Hematopoietic multipotent progenitor cell treated with erythropoietin and hydrocortisone succinate and interleukin-3 and kit ligand, for 15 days (in vitro differentiated cells): ENCODE data around the gene FBXW5.

Experiments
- DNase-seq: peaks from one replicate; pipeline ENCODE4 v3.0.0-alpha.2; 2015; ENCODE audit warnings: low spot score

FBXW5 gene

DNA sequence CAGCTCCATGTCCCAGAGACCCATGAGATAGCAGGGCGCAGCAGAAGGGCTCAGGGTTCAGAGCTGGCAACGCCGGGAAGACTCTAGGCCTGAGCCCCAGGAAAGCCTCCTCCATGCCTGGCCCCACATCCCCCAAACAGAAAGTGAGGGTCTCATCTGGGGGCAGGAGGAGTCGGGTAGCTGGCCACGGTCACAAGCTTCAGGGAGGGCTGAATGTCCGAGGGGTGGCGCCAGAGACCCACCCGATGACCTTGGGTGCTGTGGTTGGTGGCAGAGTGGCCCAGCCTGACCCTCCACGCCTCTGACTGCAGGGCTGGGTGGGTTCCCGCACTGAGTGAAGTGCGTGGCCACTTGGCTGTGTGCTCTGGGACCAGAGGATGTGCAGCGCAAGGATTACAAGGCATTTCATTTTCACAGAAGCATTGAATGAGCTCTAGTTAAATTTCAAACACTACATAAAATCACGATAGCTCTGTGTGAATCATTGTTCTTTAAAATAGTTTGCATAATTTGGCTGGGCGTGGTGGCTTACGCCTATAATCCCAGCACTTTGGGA, 3.5 kb upstream of the FBXW5 start:
- DNase-seq, result no peak

DNA sequence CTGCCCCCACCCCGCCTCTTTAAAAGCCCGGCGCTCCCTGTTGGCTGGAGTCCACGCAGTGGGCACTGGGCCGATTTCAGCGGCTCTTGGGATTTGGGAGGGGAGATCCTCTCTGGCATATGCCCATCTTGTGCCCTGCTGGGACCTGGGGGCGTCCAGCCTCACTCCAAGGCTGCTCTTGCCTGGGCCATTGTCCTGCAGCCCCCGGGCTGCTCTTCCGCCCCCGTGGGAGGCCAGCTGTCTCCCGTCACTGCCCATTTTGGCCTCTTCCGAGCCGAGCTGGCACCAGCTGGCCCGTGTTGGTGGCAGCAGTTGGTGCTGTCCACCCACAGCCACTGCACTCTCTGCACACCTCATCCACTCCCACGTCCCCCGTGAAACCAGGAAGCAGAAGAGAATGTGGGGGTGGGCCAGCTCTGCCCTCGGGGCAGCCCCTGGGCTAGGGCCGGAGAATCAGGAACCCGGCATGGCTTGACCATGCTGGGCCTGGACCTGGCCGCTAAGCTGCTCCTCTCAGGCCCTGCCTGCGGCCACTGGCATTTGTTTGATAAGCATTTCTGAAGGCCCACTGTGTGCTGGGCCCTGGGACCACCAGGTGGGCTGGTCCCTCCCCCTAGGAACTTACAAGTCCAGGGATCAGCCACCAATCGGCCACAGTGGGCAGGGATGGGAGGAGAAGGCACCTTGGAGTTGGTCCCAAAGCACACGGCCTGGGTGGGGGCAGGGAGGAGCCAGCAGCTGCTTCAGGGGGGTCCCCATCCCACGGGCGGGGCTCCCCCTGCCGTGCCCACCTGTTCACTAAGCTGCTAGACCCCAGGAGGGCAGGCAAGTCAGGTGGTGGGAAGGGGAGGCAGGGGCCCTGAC, 2.7 kb upstream of the FBXW5 start:
- DNase-seq, result no peak

DNA sequence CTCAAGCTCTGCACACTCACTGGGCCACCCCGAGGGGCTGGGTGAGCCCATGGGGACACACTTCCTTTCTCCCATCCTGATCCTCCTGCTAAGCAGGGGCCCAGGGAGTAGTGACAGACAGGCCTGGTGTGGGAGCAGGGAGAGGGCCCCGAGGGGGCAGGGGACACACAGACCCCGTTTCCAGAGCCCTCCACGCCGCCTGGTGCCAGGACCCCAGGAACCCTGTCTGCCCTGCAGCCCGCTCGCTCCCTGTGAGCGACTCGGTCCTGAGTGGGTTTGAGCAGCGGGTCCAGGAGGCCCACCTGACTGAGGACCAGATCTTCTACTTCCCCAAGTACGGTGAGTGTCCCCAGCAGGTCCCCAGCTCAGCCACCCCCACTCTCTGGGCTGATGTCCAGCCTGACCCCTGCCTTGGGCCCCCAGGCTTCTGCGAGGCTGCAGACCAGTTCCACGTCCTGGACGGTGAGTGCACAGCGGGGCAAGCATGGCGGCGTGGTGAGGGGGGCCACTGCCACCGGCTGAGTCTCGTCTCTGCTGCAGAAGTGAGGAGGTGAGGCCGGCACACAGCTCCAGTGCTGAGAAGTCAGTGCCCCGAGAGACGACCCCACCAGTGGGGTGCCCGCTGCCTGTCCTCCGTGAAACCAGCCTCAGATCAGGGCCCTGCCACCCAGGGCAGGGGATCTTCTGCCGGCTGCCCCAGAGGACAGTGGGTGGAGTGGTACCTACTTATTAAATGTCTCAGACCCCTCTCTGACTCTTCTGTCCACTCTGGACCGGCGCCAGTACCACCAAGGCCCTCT, 1.9 kb upstream of the FBXW5 start:
- no peak for DNase-seq

DNA sequence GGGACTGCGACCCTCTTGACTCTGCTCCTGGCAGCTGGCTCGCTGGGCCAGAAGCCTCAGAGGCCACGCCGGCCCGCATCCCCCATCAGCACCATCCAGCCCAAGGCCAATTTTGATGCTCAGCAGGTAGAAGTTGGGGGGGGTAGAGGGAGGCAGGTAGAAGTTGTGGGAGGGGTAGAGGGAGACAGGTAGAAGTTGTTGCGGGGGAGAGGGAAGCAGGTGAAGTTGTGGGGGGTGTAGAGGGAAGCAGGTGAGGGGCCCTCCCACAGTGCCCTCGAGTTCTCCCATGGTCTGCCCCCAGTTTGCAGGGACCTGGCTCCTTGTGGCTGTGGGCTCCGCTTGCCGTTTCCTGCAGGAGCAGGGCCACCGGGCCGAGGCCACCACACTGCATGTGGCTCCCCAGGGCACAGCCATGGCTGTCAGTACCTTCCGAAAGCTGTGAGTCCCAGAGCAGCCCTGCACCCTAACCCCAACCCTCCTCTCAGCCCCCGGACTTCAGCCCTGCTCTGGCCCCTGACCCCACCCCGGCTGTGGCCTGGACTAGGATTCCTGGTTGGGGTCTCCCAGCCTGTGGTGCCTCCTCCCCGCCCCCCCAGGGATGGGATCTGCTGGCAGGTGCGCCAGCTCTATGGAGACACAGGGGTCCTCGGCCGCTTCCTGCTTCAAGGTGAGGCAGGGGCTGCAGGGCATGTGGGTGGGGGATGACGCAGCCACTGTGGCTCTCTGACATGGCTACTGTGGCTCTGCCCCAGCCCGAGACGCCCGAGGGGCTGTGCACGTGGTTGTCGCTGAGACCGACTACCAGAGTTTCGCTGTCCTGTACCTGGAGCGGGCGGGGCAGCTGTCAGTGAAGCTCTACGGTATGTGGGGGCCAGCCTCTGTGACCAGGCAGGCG, 1.0 kb upstream of the FBXW5 start:
- DNase-seq, result no peak

DNA sequence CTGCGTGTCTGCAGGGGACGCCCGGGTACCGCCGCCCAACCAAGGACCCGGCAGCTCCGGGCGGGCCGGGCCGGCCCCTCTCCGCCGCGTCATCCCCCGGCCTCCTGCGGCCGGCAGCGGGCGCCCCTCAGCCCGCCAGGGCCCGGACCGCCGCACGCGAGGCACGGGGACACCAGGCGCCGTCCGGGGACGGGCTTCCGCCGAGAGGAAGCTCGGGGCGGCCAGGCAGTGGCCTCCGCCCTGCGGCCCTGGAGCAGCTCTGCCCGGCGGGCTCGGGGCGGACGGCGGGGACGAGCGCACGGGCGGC, 373 bp downstream of the FBXW5 start:
- DNase-seq, result no peak

DNA sequence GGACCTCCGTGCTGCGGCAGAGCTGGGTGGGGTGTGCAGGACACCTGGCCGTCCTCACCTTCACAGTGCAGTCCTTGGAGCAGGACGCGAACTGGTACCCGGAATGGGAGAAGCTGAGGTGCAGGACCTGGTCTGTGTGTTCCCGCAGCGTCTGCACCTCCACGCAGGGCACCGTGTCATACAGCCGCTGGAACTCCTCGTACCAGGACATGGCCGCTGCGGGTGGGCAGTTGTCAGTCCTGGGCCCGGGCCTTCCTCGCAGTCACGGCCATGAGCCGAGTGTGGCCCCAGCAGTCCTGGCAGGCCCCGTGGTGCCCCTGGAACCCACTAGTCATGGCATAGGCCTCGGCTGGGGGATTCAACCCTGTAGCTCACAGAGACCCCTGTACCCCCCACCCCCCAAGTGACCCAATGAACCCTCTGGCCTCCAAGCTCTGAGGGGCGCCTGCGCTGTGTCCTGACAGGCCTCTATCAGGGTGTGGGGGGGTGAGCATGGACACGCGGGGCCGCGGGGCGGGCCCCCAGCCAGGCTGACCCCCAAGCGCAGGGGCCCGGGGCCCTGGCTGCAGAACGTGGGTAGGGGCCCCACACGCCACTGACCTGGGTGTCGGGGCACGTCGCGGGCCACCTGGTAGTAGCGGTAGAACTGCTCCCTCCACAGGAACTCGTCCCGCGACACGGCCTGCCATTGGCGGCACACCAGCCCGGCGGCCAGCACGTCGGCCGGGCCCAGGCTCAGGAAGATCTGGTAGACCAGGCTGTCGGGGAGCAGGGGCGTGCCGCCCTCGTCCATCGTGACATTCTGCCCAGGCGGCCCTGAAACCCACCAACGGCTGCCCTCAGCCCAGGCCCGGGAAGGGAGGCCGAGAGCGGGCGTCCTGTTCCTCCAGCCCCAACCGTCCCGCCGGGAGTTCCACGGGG, 987 bp downstream of the FBXW5 start:
- DNase-seq, result no peak

DNA sequence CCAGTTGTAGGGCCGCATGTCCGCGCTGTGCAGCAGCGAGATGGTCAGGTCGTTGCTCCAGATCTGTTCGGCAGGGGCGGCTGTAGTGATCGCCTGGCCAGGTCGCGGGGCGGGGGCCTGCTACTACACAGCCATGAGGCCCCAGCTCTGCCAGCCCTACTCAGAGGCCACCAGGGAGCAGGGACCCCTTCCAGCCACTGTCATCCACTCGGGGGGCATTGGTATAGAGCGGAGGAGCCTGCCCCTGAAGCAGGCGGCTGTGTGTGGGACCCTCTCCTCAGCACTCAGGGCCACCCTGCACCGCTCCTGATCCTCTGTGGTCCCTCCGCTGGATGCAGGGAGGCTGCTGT, 1.7 kb downstream of the FBXW5 start:
- no peak for DNase-seq

DNA sequence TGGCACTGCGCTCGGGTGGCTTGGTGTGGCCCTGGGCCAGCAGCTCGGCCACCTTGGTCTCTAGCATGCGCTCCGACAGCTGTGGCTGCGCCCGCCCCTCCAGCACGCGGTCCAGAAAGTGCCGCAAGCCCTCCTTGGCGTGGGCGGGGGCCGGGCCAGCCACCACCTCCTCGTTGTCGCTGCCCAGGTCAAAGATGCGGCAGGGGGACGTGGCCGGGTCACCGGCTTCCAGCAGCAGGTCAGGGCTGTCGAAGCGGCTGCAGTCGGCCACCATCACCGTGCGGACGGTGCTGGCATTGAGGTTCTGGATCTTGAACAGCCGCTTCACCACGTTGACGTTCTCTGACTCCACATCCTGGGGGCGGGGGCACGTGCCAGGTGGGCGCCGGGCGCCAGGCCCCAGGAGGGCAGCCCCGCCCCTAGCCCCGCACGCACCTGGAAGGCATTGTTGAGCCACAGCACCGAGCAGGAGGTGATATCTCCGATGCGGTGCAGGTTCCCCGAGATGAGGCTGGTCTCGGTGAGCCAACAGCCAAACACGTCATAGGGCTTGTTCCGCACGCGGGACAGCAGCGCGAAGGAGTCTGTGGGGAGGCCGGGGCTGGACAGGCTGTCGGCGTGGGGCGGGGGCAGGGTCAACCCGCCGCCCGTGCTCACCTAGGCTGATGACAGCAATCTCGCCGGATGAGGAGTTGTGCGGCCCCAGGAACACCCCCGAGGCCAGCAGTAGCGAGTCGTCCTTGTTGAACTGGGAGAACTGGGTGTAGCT, 2.2 kb downstream of the FBXW5 start:
- DNase-seq, result no peak

DNA sequence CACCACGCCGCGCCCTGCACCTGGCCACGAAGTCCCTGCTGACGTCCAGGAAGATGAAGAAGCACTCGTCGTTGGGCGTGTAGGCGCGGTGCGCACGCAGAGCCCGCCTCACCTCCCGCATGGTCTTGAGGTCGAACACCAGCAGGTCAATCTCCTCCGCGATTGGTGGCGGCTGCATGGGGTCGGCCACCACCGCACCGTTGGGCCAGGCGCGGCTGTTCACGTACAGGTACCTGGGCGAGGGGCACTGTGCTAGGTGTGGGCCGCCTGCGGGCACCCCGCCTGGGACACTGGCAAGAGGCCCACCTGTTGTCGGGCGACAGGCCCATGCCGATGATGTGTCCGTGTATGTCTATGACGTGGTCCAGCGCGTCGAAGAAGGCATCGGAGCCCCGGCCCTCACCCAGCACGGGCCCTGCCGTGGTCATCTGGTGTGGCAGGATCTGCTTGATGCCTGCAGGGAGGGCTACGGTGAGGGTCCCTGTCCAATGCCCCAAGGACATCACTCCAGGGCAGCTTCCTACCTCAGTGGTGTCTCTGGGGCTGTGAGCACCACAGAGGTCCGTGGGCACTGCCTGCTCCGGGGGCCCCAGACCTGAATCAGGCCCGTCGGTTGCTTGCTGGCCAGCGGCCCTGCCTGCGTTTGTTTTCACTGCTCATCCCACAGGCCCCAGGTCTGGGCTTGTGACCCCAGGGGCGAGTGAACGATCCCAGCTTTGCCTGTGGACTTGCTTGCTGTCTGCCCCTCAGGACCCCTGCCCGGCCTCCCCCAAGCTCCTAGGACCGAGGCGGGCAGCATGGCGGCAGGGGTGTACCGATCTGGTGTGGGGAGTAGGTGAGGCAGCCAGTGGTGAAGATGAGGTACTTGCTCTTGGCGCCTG, 3.1 kb downstream of the FBXW5 start:
- DNase-seq, result no peak

DNA sequence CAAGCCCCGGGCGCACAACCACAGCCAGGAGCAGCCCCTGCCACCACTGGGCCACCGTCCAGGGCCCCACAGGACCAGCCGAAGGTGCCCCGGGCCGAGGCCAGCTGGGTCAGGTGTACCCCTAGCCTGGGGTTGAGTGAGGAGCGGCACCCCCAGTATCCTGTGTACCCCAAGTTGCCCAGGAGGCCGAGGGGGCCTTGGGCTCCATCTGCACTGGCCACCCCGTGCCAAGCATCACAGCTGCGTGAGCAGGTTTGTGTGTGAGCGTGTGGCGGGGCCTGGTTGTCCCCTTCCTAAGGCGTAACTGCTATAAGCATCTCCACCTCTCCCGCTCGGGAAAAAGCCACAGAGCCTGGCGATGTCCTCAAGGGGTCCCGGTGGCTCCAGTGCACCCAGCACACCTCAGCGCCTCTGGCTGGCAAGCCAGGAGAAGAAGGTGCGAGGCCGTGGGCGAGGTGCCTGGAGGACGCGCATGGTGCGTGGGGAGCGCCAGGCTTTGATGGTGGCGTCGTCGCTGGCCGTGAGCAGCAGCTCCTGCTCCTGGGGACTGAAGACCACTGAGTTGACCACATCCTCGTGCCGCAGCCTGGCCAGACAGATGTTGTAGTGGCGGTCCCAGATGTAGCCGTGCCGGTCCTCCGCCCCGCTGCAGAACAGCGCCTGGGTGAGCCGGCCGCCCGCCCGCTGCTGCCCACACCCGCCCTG, 3.9 kb downstream of the FBXW5 start:
- DNase-seq, result no peak

DNA sequence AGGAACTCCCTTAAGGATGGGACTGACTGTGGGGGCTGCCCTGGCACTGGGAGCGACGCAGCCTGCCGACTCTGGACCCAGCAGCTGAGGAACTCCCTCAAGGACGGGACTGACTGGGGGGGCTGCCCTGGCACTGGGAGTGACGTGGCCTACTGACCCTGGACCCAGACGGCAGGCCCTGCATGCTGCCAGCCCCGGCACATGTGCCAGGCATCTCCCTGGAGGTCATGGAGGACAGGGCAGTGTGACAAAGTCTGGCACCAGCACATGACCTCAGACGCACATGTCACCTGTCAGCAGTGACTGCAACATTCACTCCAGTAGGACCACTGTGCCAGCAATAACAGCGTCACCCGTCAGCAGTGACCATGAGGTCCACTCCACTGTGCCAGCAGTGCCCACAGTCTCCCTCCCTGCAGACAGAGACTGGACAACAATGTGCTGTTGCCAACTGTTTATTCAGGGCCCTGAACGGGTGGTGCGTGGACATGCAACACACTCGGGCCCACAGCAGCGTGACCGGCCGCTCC, 4.5 kb downstream of the FBXW5 start:
- DNase-seq, result no peak

DNA sequence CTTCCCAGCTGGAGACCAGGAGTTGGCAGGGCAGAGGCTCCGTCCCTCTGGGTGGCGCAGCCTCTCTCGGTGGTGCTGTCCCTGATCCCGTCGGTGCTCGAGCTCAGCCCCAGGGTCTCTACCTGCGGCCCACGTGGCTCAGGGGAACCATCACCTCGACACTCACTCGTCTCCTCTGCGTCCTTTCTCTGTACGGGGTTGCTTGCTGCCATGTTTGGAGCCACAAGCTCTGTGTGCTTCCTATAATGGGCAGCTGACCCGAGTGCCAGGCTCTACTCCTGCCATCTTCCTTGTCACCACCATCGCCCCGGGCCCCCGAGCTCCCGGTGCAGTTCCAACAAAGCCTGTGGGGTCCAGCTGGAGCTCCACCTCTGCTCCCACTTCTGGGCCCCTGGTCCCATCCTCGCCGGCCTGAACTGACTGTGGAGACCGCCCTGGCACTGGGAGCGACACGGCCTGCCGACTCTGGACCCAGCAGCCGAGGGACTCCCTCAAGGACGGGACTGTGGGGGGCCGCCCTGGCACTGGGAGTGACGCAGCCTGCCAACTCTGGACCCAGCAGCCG, 5.0 kb downstream of the FBXW5 start:
- no peak for DNase-seq

DNA sequence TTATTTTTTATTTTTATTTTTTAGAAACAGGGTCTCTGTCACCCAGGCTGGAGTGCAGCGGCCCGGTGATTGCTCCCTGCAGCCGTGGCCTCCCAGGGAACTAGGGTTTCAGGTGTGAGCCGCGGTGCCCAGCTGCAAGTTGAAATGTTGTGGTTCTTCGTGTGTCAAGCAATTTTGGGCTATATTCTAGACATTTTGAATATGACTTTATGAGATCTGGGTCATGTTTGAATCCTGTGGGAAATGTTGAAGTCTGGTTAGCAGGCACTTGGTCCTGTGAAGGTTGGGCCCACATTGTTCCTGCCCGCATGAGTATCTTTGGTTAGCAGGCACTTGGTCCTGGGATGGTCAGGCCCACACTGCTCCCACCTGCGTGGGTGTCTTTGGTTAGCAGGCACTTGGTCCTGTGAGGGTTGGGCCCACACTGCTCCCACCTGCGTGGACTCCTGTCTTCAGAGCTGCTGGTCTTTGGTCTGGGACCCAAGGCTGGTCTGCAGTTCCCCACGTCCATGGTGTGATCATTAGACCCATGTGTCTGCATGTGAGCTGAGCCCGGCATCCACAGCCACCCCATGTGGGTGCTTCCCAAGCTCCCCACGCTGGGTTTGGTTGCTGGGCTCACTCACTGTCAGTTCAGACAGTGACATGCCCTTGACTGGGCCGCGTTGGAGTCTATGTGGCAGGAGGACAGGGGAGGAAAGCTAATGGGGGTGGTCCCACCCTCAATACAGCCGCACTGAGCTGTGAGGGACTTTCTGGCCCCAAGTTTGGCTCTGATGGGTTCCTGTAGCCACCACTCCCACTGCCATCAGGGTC, 7.1 kb downstream of the FBXW5 start:
- DNase-seq, result no peak

DNA sequence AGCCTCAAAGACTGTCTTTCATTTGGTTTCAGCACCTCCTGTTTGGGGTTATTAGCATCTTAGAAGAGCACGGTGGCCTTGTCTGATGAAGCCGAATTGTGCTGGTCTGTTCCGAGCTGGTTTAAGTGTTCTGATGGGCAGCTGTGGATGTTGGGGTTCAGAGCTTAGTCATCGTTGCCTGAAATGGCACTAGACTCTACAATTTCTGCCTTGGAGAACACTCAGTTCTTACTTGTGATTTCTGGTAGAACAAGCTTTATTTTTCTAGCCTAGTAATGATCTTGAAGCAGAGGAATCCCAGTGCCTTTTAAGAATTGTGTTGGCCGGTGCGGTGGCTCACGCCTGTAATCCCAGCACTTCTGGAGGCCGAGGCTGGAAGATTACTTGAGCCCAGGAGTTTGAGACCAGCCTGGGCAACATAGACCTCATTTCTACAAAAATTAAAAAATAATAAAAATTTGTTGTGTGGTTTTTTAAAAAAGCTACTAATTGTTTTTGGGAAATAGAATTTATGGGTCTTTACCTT, 7.8 kb downstream of the FBXW5 start:
- no peak for DNase-seq

DNA sequence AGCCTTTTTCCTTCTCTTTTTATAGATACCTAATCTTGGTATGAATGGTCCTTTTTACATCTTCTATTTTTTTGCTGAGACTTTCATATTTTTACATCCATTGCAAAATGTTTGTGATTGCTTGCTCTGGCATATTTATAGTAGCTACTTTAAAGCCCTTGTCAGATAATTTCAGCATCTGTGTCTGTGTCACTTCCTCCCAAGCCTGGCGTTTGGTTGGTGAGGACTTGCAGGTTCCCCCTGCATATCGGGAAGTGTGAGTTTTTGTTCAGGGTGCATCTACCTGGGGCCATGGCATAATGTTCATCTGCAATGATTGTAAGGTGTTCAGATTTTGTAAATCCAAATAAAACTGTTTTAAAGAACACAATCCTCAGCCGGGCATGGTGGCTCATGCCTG, 8.9 kb downstream of the FBXW5 start:
- no peak for DNase-seq

DNA sequence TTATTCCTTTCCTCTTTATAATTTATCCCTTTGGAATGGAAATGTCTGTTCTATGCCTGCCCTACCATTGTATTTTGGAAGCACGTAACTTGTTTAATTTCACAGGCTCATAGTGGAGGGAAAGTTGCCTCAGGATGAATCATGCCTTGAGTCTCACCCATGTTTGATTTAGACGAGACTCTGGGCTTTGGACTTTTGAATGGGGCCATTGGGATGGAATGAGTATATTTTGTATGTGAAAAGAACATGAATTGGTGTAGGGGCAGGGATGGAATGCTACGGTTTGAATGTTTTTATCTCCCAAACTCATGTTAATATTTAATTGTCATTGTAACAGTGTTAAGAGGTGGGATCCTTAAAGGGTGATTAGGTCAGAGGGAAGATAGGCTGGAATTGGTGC, 10.3 kb downstream of the FBXW5 start:
- DNase-seq, result no peak

DNA sequence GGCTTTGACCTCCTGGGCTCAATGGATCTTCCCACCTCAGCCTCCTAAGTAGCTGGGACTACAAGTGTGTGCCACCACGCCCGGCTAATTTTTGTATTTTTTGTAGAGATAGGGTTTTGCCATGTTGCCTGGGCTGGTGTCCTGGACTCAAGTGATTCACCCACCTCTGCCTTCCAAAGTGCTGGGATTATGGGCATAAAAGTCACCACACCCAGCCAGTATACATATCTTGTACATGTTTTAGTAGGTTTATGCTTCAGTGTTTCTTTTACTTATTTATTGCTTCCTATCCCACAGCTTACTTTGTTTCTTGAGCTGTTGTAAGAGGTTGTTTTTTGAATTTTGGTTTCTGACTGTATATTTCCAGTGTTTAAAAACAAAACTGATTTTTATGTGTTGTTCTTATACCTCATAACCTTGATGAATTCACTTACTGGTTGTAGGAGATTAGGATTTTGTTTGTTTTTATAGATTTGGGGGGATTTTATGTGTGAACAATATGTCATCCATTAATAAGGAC, 12.9 kb downstream of the FBXW5 start:
- no peak for DNase-seq
